Measurements from ENCODE around the gene ACOT13. TPM values are rescaled to one million over a fixed set of nuclear protein-coding genes. Genes with fewer than 3 reads are reported as not detected.
"Not testable (repeated sequence)": the region's sequence is repeated elsewhere in the genome, so short reads cannot be mapped to it uniquely, and the experiment has no call there.

Gene ACOT13
- total RNA-seq, 1 donor from 2014 or later: 4.5 TPM

DNA sequence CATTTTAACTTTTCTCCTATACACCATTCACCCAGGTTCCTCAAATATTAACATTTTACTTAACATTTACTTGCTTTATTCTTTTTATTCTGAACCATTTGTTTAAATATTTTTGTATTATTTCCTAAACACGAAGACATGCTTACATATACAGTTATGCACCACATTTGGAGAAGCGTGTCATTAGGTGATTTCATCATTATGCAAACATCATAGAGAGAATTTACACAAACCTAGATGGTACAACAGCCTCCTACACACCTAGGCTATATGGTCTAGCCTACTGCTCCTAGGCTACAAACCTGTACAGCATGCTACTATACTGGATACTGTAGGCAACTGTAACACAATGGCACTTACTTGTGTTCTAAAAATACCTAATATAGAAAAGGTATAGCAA is 6.8 kb upstream of the ACOT13 start:
- no peak for DNase-seq (ENCODE audit: low spot score in 2 of 2)
- FAIRE-seq: no peak

DNA sequence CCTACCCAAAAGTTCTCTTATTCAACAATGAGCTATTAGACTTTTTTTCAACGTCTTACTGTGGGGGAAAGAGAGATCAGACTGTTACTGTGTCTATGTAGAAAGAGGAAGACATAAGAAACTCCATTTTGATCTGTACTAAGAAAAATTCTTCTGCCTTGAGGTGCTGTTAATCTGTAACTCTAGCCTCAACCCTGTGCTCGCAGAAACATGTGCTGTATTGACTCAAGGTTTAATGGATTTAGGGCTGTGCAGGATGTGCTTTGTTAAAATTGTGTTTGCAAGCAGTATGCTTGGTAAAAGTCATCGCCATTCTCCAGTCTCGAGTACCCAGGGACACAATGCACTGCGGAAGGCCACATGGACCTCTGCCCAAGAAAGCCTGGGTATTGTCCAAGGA is 5.1 kb upstream of the ACOT13 start:
- DNase-seq (ENCODE audit: low spot score in 2 of 2); FAIRE-seq: not testable (repeated sequence)

DNA sequence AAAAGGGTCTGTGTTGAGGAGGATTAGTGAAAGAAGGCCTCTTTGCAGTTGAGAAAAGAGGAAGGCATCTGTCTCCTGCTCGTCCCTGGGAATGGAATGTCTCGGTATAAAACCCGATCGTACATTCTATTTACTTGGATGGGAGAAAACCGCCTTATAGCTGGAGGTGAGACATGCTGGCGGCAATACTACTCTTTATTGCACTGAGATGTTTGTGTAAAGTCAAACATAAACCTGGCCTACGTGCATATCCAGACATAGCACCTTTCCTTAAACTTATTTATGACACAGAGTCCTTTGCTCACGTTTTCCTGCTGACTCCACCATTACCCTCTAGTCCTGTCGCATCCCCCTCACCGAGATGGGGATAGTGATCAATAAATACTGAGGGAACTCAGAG is 4.6 kb upstream of the ACOT13 start:
- DNase-seq (ENCODE audit: low spot score in 2 of 2) (no peak), FAIRE-seq (no peak)

DNA sequence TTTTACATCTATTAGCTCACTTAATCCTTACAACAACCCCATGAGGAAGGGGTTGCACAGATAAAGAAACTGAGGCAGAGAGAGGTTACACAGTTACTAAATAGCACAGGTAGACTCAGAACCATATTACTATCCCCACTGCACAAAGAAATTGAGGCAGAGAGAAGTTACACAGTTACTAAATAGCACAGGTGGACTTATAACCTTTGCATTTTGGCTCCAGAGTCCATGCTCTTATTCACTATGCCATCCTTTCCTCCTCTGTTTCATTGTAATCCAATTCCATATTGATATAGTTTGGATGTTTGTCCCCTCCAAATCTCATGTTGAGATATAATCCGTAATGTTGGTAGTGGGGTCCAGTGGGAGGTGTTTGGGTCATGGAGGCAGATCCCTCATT is 3.7 kb upstream of the ACOT13 start:
- FAIRE-seq (no peak), DNase-seq (ENCODE audit: low spot score in 2 of 2) (no peak)

DNA sequence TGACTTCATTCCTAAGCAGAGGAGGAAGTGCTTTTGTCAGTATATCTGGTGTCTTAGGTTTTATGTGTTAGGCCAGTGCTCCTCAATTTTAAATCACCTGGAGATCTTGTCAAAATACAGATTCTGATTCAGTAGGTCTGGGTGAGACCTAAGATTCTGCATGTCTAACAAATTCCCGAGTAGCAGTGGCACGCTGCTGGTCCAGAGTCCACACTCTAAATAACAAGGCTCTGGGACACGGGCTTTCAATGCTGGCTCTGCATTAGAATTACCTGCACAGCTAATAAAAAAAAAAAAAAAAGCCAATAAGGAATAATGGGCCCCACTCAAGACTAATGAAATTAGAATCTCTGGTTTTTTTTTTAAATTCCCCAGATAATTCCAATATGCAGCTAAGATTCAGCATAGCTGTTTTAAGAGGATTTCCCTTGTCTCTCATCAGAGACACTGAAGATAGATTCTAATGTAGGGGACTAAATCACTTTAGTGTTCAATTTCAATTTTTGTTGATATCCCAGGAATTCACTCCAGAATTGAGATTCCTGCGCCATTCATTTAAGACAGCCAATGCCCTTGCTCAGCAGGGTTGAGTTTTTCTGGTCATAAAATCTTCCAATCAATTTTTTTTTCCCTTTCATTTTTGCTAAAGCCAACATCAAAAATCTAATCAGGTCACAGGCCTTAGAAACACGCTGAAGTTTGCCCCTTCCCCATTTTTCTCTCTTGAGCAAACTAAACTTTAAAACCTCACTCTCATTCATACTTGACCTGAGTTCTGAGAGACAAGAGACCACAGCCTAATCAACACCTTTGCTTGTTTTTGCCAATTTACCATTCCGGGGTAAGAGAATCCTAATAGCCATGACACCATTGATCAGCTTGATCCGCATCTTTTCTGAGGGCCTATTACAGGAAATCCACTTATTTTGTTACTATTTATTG is 2.6 kb upstream of the ACOT13 start:
- DNase-seq (ENCODE audit: low spot score in 2 of 2) (no peak), FAIRE-seq (no peak)

DNA sequence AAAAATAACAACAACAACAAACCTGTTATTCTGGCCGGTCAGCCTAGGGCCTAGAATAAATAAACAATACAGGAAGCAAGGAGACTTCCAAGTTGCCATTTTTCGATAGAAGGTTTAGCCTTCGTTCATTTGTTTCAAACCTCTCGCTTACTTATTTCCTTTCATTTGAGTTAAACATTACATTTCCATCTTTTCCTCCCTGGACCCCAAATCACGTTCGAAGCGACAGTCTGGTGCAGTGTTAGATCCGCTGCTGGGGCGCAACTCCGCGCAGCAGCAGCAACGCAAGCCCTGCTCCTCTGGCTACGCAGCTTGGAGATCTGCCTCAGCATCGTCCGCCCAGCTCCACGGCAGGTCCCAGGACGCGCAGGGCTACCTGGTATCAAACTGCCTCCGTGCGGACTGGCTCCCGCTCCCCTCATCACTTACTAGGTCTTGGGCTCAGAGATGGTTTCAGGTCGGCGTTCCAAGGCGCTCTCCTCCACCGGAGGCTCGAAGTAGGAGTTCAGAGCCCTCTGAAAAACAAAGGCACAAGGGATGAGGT is 708 bp upstream of the ACOT13 start:
- FAIRE-seq: no peak
- DNase-seq (ENCODE audit: low spot score in 2 of 2): no peak

DNA sequence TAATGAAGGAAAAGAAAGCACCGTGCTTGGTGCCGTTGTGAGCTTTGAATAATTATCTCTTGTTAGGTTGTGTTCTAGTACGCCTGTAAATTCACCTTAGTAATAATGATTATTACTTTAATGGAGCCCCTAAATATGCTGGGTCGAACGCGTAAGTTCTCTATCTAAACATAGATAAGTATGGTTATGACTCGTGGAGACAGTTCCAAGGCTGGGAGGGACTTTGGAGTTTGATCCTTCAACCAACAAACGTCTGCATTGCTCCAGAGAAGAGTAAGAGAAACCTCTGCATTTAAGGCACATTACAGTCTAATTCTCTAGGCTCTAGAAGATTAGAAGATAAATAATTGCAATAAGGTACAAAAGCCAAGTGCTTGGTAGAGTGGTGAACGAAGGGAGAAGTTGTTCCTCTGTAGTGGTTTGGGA is 514 bp downstream of the ACOT13 start:
- FAIRE-seq (no peak), DNase-seq (ENCODE audit: low spot score in 2 of 2) (no peak)

DNA sequence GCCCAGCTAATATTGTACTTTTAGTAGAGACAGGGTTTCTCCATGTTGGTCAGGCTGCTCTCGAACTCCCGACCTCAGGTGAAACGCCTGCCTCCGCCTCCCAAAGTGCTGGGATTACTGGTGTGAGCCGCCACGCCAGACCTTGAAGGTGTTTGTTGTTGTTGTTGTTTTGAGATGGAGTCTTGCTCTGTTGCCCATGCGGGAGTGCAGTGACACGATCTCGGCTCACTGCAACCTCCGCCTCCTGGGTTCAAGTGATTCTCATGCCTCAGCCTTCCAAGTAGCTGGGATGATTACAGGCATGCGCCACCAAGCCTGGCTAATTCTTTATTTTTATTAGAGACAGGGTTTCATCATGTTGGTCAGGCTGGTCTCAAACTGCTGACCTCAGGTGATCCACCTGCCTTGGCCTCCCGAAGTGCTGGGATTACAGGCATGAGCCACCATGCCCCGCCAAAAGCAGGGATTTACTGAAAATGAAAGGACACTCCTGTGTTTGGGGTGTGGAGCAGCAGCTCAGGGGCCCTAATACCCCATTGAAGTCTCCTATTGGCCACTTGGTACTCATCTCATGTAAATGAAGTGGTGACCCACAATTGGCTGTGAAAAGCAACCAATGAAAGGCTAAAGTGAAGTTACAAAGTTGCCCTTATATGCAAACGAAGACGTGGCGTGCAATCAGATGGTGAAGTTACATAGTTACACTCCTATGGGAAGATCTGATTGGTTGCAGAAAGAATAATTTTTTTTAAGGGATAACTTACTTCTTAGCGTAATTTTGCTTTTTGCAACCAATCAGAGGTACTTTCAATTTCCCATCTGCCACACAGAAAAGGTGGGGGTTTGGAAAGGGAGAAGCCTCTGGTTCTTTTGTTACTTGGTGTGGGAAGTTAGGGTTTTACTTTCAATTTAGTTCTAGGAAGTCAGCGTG is 1.5 kb downstream of the ACOT13 start:
- DNase-seq (ENCODE audit: low spot score in 2 of 2); FAIRE-seq: not testable (repeated sequence)

DNA sequence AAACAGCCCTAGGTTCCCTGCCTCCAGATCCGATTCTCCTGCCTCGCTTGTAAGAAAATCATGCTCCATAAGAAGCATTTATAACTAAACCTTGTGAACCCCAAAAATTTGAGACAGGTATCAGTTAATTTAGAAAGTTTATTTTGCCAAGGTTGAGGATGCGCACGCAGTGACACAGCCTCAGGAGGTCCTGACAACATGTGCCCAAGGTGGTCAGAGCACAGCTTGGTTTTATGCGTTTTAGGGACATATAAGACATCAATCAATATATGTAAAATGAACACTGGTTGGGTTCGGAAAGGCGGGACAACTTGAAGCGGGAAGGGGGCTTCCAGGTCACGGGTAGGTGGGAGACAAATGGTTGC is 2.1 kb downstream of the ACOT13 start:
- FAIRE-seq (no peak), DNase-seq (ENCODE audit: low spot score in 2 of 2) (no peak)

DNA sequence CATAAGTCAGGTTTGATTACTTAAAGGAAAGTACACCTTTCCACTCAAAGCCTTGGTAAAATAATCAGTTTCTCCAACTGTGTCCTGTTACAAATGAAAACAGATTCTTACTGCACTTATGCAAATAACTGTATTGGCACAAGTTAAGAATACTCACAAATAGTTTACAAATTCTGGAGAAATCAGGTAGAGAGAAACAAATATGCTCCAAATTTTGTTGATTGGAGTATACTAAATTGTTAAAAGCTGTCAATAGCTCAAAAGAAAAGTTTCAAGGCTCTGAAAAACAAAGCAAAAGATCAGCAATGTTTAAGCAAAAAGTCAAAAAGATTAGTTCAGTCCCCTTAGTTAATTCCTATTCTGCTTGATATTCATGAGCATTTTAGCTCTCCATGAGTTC is 3.6 kb downstream of the ACOT13 start:
- FAIRE-seq; DNase-seq (ENCODE audit: low spot score in 2 of 2): not testable (repeated sequence)

DNA sequence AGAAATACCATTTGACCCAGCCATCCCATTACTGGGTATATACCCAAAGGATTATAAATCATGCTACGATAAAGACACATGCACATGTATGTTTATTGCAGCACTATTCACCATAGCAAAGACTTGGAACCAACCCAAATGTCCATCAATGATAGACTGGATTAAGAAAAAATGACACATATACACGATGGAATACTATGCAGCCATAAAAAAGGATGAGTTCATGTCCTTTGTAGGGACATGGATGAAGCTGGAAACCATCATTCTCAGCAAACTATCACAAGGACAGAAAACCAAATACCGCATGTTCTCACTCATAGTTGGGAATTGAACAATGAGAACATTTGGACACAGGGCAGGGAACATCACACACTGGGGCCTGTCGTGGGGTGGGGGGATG is 4.2 kb downstream of the ACOT13 start:
- DNase-seq (ENCODE audit: low spot score in 2 of 2); FAIRE-seq: not testable (repeated sequence)

DNA sequence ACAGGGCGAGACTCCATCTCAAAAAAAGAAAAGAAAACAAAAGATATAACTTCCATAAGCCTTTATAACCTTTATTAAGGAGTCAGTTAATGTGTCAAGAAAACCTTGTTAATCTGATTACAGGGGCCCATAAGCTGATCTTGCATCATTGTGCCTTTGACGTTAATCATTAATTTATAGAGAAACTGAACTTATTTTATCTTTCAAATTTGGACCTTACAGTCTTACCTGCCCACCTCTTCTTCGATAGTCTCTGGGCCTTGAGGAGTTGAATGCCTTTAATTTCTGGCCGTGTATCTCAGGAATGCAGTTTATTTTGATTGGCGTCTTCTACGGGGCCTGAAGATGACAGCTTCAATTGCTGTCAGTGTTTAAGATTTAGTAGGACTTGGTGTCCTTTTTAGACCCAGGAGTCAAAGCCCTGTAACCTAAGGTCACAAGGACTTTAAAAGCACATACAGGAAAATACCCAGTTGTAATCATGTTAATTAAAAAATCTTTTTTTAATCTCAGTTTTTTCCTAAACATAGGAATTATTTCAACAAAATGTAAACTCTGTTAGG is 5.8 kb downstream of the ACOT13 start:
- DNase-seq (ENCODE audit: low spot score in 2 of 2): no peak
- no peak for FAIRE-seq

DNA sequence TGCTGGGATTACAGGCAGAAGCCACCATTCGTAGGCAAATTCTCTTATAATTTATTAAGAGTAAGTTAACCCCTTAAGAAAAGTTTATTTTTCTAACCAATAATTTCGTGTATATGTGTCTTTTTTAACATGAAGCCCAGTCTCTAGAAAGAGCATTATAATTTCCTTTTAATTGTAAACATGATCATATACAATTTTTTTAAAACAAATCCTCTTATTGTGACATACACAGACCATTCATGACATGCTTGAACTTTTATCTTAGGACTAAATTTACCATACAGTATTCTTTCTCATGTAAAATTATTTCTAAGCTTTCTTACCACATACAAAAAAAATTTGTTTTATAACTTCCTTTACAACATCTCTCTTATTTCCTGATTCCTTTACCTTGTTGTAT is 6.7 kb downstream of the ACOT13 start:
- DNase-seq (ENCODE audit: low spot score in 2 of 2) (no peak), FAIRE-seq (no peak)

DNA sequence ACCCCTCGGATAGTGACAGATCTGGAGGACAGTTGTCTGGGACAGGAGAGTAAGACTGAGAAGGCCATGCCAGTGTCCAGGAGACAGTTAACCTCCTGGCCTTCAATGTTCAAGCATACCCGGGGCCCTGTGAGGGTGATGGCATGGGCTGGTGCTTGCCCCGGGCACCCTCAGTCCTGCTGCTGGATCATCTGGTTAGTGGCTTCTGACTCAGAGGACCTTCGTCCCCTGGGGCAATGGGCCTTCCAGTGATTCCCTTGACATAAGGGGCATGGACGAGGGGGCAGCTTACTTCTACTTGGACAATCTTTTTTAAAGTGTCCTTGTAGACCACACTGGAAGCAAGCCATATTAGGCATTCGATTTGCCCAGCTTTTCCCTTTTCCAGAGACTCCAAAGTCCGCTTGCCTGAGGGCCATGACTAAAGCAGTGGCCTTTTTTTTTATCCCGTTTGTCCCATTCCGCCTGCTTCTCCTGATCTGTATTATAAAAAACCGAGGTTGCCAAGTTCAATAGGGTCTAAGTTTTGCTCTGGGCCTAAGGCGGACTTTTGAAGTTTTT is 12.0 kb downstream of the ACOT13 start:
- DNase-seq (ENCODE audit: low spot score in 2 of 2); FAIRE-seq: not testable (repeated sequence)

DNA sequence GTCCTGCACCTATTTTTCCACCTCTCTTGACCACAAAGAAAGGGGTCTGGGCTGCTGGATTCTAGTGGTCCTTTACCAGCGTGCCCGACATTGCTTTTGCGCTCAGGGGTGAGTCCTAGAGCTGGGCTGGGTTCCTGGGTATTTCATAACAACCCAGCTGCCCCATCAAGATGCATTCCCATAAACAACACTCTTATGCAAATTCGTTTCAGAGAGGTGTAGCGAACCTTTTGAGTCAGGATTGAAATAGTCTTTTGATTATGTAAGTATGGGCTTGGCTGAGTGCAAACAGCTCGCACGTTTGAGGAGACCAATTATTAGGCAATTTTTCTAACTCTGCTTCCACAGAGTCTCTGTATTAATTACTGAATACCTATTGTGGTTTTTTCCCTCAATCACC is 13.7 kb downstream of the ACOT13 start:
- DNase-seq (ENCODE audit: low spot score in 2 of 2) (no peak), FAIRE-seq (no peak)

DNA sequence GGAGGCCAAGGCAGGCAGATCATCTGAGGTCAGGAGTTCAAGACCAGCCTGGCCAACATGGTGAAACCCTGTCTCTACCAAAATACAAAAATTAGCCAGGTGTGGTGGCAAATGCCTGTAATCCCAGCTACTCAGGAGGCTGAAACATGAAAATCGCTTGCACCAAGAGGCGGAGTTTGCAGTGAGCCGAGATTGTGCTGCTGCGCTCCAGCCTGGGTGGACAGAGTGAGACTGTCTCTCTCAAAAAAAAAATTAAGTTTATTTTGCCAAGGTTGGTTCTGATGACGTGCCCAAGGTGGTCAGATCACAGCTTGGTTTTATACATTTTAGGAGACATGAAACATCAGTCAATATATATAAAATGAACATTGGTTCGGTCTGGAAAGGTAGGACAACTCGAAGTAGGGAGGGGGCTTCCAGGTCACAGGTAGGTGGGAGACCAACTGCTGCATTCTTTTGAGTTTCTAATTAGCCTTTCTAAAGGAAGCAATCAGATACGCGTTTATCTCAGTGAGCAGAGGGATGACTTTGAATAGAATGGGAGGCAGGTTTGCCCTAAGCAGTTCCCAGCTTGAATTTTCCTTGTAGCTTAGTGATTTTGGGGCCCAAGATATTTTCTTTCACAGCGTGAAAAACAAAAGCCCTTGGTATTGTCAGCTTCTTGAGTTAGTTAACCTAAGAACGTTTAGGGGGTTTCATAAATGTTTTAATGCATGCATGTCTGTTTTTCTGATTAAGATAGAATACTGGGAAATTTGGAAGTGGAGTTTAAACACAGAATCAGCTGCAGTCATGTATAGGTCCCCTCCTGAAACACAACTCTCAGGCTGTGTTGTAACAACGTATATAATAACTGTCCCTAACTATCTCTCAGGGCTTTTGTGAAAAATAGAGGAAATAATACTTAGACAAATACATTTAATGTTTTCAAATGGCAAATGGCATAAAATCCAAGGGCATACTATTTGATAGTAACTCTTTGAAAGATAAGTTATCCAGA is 16.7 kb downstream of the ACOT13 start:
- FAIRE-seq (no peak), DNase-seq (ENCODE audit: low spot score in 2 of 2) (no peak)

DNA sequence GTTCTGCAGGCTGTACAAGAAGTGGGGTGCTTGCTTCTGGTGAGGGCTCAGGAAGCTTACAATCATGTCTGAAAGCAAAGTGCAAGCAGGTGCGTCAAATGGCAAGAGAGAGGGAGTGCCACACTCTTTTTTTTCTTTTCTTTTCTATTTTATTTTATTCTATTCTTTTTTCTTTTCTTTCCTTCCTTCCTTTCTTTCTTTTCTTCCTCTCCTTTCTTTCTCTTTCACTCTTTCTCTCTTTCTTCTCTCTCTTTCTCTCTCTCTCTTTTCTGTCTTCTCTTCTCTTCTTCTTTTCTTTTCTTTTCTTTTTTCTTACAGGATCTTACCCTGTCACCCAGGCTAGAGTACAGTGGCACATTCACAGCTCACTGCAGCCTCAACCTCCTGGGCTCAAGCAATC is 19.5 kb downstream of the ACOT13 start:
- no peak for DNase-seq (ENCODE audit: low spot score in 2 of 2)
- no peak for FAIRE-seq

DNA sequence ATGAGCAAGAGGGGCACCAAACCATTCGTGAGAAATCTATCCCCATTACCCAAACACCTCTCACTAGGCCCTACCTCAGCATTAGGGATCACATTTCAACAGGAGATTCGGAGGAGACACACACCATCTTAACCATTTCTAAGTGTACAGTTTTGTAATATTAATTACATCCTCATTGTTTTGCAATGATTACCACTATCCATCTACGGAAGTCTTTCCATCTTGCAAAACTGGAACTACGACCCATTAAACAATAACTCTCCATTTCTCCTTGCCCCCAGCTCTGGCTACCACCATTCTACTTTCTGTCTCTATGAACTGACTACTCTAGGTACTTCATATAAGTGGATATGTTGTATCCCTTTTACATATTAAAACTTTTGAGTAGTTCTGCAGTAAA is 20.1 kb downstream of the ACOT13 start:
- FAIRE-seq (no peak), DNase-seq (ENCODE audit: low spot score in 2 of 2) (no peak)

DNA sequence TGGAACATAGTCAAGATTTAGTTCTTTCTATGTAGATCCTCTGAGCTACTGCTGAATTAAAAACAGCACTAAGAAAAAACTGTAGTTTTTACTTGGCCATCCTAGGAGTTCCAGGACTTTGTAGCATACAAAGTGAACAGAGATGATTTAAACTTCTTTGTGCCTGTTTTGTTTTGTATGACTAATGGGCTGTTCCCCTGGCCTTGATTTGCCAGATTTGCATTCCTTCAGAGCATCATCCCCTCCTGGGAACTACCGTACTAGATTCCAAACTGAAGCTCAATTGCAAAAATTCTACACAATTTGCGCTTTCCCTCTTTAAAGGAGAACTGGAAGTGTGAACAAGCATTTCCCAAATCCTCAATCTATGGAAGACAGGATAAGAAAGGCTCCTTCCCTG is 23.1 kb downstream of the ACOT13 start:
- FAIRE-seq (no peak), DNase-seq (ENCODE audit: low spot score in 2 of 2) (no peak)

Data from frontal cortex (tissue), 4 donors.